Measurements from ENCODE around the gene PSG3.
"Not testable (repeated sequence)": the region's sequence is repeated elsewhere in the genome, so short reads cannot be mapped to it uniquely, and the experiment has no call there.

The PSG3 gene

DNA sequence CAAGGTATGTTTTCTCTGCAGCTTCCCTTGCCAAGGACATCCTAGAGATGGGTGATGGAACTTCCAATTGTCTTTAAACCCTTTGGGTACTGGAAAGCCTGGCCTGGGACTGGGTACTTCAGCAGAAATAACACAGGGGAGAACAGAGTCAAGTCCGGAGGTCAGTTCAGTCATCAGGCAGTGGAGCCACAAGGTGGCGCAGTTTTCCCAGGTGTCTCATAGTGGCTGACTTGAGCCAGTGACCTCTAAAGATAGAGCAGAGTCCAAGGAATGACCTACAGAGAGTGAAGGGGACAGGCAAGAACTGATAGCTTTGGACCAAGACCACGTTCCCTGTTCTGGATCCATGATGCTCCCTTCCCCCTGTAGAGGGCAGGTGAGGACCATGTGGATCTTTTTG, 18.4 kb upstream of the PSG3 start:
- TF ChIP-seq CTCF (IDR thresholded peaks at IDR 0.05; ENCODE audit: low read depth, low read length) = peak; percentile 9
- DNase-seq (ENCODE audit: extremely low read depth, low read depth) = not testable (repeated sequence)

DNA sequence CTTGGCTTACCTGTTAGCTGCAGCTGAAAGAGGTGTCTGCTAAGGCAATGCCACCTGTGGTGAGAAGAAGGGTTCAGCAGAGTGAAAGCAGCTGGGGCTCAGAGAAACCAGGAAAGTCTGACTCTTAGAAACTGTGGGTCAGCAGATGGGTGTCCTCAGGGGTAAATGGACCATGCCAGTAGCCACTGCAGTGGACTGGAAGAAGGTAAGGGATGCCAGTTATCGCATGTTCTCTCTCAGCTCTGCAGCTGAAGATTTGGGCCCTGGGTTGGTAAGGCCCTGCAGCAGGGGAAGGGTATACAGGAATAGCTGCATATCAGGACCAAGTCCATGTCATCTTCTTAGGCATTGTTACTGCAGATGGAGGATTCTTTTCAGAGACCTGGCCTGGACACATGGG, 12.0 kb upstream of the PSG3 start:
- DNase-seq (ENCODE audit: extremely low read depth, low read depth) = not testable (repeated sequence)

GRCh38 chr19:42741726-42742607, 1.7 kb upstream of the PSG3 start:
- not testable (repeated sequence) for DNase-seq (ENCODE audit: extremely low read depth, low read depth)

DNA sequence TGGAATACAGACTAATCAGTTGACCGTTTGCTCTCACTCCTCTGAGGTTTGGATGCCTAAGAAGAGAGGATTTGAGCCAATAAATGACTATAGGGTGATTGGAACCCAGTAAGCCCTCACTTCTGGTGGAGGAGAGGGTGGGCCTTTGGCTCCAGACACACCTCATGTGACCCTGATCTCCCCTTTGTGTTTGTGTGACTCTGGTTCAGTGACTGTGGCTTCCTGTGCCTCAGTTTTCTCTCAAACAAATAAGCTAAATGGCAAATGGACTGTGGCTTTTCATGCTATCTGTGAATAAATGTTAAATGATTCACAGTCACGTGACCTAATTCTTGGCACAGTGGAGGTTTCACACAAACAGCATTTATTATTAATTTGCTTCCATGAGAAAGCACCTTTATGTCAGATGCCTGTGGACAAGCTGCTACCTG, 2.7 kb downstream of the PSG3 start:
- DNase-seq (ENCODE audit: extremely low read depth, low read depth) = not testable (repeated sequence)

More at GRCh38 chr19:42741726-42742607, 1.7 kb upstream of the PSG3 start:
- TF ChIP-seq CTCF (IDR thresholded peaks at IDR 0.05; ENCODE audit: low read depth, low read length) = peak; percentile 39

GRCh38 chr19:42728341-42728740, 11.9 kb downstream of the PSG3 start:
- not testable (repeated sequence) for DNase-seq (ENCODE audit: extremely low read depth, low read depth)

DNA sequence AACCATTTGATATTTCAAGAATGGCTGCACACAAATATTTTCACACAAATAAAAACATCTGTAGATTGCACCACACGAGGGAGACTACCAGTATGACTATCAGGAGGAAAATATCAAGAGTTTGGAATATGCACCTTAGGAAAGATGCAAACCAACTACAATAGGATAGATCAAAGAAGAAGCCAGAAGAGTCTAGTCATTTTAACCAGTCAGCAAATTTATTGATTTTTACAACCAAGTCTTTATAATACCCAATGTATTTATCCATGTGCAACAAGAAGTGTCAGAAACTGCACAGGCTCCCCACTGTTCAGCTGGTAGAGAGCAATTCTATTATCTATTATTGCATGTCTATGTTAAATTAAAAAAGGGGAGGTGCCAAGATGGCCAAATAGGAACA, 26.3 kb downstream of the PSG3 start:
- DNase-seq (ENCODE audit: extremely low read depth, low read depth) = not testable (repeated sequence)

DNA sequence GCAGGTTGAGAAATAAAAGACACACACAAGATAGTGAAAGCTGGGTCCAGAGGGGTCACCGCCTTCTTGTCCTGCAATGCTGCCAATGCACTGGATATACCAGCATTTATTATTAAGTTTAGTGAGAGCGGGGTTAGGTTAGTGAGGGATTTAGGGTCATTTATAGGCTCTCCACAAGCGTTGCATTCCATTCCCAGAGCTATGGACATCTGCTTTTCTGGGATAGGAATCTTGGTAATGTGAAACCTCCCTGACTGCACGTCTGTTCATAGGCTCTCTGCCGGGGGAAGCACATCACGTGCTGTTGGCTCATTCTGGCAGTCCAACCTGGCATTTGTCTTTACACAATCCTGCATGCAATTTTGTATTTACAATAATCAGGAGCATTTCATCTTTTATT, 27.5 kb downstream of the PSG3 start:
- not testable (repeated sequence) for DNase-seq (ENCODE audit: extremely low read depth, low read depth)

DNA sequence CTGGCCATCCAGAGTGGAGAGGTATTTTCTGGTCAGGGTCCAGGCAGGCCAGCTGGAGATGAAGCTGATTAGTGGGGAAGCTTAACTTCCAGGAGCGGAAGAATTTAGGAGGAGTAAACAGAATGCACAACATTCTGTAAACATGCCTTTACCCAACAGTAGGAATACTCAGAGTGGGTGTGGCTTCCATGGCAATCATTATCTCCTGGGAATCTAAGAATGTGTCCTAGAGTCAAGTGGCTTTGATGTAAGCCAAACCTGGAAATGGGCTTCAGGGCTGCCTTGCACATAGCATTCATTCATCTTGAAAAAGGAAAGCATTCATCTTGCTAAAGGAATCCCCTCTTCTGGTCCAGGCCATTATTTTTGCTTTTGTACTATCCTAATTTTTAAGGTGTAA, 29.3 kb downstream of the PSG3 start:
- not testable (repeated sequence) for DNase-seq (ENCODE audit: extremely low read depth, low read depth)

DNA sequence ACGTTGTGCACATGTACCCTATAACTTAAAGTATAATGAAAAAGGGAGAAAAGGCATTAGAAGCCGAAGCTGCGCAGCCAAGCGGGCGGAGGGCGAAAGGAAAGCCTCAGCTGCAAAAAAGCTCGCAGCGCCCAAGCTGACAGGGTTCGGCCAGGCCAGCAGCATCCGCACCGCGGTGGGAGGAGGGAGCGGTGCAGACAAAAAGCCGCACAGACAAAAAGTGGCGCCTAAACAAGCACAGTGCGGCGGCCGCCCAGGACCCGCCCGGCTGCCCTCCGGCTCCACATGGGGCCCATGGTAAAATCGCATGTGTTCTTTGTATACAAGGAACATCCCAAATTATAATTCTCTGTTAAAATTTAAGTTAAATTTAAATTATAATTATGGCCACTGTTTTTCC, 42.4 kb downstream of the PSG3 start:
- no peak for TF ChIP-seq CTCF (IDR thresholded peaks at IDR 0.05; ENCODE audit: low read depth, low read length)
- DNase-seq (ENCODE audit: extremely low read depth, low read depth) = no peak

DNA sequence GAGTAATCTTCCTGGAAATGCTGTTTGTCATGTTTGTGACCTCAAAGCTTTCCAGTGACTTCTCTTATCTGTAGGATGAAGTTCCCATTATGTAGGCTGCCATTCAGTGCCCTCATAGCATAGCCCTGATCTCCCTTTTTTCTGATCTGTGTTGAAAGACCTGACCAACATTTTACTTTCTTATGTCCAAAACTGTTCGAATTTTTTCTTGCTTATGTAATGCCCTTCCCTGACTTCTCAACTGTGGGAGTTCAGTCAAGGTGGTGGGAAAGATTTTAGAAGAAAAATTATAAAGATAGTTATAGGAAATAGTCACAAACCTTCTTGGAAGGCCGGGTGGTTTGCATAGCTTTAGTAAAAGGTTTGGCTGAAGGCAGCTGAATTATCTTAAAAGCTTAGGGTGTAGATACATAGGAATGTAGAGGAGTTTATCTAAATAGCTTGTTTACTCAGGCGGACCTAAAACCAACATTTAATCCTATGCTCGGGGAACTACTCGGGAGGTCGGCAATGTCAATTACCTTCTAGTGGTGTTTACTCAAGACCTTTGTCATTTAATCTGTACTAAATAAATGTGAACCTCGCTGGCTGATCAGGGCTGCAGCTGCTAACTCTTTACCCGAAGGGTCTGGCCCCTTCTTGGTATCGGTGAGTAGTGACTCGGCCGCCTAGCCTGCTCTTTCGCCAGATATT, 44.3 kb downstream of the PSG3 start:
- DNase-seq (ENCODE audit: extremely low read depth, low read depth) = no peak
- TF ChIP-seq CTCF (IDR thresholded peaks at IDR 0.05; ENCODE audit: low read depth, low read length) = no peak

Measured in AG09319 (cell line).